ENCODE data around the gene MTG2.

- TF ChIP-seq CTCF (IDR thresholded peaks at IDR 0.05; ENCODE audit: control extremely low read depth in 1 of 3, insufficient read depth in 1 of 3, low read depth in 1 of 3, low read length in 3 of 3): no peak
- TF ChIP-seq RNF2 (IDR thresholded peaks at IDR 0.05; ENCODE audit: borderline replicate concordance, low read depth, low read length, missing control alignments, poor library complexity, severe bottlenecking): no peak
- TF ChIP-seq RXRA (IDR thresholded peaks at IDR 0.05; ENCODE audit: insufficient read depth, low read depth, low read length): no peak
- TF ChIP-seq USF2 (IDR thresholded peaks at IDR 0.05; ENCODE audit: low read length): no peak
- TF ChIP-seq EZH2 (IDR thresholded peaks at IDR 0.05; ENCODE audit: low read depth, low read length, severe bottlenecking): no peak
- no peak for TF ChIP-seq JUN (IDR thresholded peaks at IDR 0.05; ENCODE audit: low read depth, low read length)
Observed at GRCh38 chr20:62242176-62242575, 59.3 kb downstream of the MTG2 start.
